Mucosa of descending colon (tissue), 3 donors: Measurements from ENCODE around the gene SNRPD3. TPM values are rescaled to one million over a fixed set of nuclear protein-coding genes. Genes with fewer than 3 reads are reported as not detected.
A peak's percentile ranks its signal among the peaks of the same experiment; 100 is the strongest.

Source experiments
- ATAC-seq: fragments of 200-7000 bp; cut with Tn5 transposase; one replicate; pipeline ENCODE4 v1.9.1; 2020; ENCODE audit warnings: mild to moderate bottlenecking, moderate library complexity
- DNase-seq, 3 donors: peaks; one replicate each; pipeline ENCODE4 v3.0.0-alpha.2; 2020
- H3K36me3 ChIP-seq: fragments of 200-600 bp; one replicate; pipeline ENCODE4 v1.8.0; 2021; ENCODE audit warnings: low read depth, mild to moderate bottlenecking
- H3K4me1 ChIP-seq: fragments of 200-600 bp; one replicate; pipeline ENCODE4 v1.8.0; 2021; ENCODE audit warnings: low read depth, mild to moderate bottlenecking
- H3K4me3 ChIP-seq: fragments of 200-600 bp; one replicate; pipeline ENCODE4 v1.8.0; 2021; ENCODE audit warnings: mild to moderate bottlenecking
- H3K9me3 ChIP-seq: fragments of 200-600 bp; one replicate; pipeline ENCODE4 v1.8.0; 2021; ENCODE audit warnings: mild to moderate bottlenecking
- intact Hi-C, 2 donors: fragments of 100-400 bp; cut with DNase I in 1 of 2; cut with micrococcal nuclease in 1 of 2; formaldehyde crosslinking; loops; one replicate each; pipeline versions ENCODE4 v1.11.0 to v1.11.1; 2022; cut with DNase I, micrococcal nuclease
- total RNA-seq, 3 donors: library from RNA; stranded (reverse); fragmentation: NEBNext Ultra II Directional in 2 of 3; extraction: Animal tissue kit (Norgen Biotek cat#: 25700) in 2 of 3; gene quantifications; one replicate each; pipeline versions ENCODE4 v1.2.1 to v1.2.4, GENCODE V29; 2021 to 2023
- TF ChIP-seq, protein P1 (sequence below): fragments of 200-600 bp; IDR thresholded peaks from one replicate; pipeline ENCODE4 v1.8.0; 2022; ENCODE audit warnings: antibody characterized with exemption, mild to moderate bottlenecking
- donor health status: DM: no; HTN: no; CAD: no; lungs with moderate emphysema.
- donor health status: DM: no; HTN: no; CAD: no.
- donor health status: DM: no; HTN: yes; CAD: no.

The SNRPD3 gene
- total RNA-seq, 3 donors from 2014 or later, result 56.6 to 77.6 (median 77.2) TPM

DNA sequence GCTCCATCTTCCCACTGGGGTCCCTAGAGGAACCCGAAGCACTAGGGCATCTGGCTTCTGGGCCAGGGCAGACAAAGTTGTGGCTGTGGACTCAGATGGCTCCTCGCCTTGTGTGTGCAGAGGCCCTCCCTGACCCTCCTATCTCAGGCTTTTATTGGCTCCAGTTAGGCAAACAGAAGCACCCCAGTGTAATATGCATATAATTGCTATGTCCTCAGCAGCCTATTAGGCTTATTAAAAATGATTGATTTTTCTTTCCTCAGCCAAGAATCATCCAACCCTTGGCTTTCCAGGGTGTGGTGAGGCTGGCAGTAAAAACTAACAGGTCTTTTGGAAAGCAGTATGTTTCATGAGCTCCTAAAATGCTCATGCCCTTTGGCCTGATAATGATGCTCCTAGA is 38.4 kb upstream of the SNRPD3 start:
- DNase-seq, result no peak
- Histone ChIP-seq H3K9me3 (no peaks in the 10 kb centered on the region), H3K4me1 (peaks cover 9% of the 10 kb centered on the region), H3K36me3 (no peaks in the 10 kb centered on the region), H3K4me3 (no peak overlapping the region)
- no peak for ATAC-seq
- TF ChIP-seq, protein P1, sequence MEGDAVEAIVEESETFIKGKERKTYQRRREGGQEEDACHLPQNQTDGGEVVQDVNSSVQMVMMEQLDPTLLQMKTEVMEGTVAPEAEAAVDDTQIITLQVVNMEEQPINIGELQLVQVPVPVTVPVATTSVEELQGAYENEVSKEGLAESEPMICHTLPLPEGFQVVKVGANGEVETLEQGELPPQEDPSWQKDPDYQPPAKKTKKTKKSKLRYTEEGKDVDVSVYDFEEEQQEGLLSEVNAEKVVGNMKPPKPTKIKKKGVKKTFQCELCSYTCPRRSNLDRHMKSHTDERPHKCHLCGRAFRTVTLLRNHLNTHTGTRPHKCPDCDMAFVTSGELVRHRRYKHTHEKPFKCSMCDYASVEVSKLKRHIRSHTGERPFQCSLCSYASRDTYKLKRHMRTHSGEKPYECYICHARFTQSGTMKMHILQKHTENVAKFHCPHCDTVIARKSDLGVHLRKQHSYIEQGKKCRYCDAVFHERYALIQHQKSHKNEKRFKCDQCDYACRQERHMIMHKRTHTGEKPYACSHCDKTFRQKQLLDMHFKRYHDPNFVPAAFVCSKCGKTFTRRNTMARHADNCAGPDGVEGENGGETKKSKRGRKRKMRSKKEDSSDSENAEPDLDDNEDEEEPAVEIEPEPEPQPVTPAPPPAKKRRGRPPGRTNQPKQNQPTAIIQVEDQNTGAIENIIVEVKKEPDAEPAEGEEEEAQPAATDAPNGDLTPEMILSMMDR, result no peak
- intact Hi-C loops, result loop anchor here in 1 of 2 donors (10.0 kb wide), 1 partner anchor 93 kb away; the partner anchor contains the start of gene ADORA2A

DNA sequence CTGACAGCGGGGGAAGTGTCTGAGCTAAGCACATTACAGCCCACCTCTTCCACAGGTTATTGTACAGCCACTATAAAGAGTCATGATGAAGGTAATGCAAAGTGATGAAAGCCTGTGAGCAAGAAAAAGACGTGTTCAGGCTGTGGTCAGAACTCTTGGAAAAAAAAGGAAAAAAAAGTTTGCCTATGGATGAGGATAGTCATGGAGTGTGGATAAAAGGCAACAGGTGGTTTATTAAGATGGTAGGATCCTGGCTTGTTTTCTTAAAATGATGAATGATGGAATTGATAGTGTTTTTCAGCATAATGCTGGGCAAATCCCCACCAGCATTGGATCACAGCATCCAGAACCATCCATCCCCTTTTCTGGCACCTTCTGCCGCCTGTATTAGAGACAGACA is 37.6 kb upstream of the SNRPD3 start:
- H3K4me1 ChIP-seq, result peaks cover 9% of the 10 kb centered on the region
- H3K9me3 ChIP-seq, result no peaks in the 10 kb centered on the region
- H3K36me3 ChIP-seq, result no peaks in the 10 kb centered on the region
- TF ChIP-seq, protein P1, result no peak
- intact Hi-C loops, result loop anchor here in 1 of 2 donors (10.0 kb wide), 1 partner anchor 93 kb away; the partner anchor contains the start of gene ADORA2A
- no peak overlapping the region for H3K4me3 ChIP-seq
- no peak for ATAC-seq
- no peak for DNase-seq

DNA sequence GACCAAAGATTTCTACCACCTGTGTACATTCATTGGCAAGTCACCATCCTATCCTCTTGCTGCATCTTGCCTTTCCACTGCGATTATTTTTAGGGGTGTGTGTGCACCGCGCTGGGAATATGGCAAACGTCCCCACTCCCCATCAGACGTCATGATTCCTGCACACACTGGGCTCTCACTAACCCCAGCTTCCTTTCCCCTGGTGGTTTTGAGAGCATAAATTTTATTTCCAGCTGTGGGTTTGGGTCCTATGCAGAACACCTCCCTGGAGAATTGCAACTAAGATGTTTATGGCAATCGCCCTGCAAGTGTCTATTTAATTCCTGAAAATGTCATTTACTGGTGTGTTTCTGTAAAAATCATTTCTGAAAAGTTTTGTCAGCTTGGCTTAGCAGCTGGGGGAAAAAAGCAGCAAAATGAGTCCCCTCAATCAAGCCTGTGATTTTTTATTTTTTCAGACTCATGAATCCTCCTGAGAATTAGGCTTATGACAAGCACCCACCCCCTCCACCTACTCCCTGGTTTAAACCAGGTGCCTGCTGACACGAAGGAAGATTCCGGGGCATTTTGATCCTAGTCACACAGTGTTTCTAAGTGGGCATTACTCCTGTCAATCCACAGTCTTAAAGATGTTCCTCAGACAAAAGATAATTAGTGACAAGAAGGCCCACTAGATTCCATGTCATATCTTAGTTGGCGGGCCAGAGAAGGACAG is 36.9 kb upstream of the SNRPD3 start:
- DNase-seq (no peak), ATAC-seq (no peak)
- TF ChIP-seq, protein P1, result no peak
- H3K4me1 ChIP-seq, result peaks cover 9% of the 10 kb centered on the region
- H3K36me3 ChIP-seq, result no peaks in the 10 kb centered on the region
- H3K9me3 ChIP-seq, result no peaks in the 10 kb centered on the region
- intact Hi-C loops, result loop anchor here in 1 of 2 donors (10.0 kb wide), 1 partner anchor 94 kb away; the partner anchor contains the start of gene ADORA2A
- no peak overlapping the region for H3K4me3 ChIP-seq

DNA sequence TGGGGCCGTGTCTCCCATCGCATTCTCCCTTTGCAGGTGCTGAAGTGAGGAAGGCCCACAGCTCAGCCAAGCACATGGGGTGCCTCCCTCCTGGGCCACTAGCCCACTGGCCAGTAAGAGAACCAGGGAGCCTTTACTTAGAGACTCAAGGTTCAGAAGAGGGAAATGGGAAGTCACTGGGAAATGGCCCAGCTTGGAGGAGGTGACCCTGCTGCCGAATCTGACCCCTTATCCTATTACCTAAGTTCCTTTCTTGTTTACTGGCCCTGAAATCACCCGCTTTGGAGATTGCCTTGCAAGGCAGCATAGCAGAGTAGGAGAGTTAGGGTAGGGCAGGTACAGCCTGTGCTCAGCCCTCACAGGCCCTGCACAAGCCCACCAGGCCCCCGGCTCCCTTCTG is 36.3 kb upstream of the SNRPD3 start:
- intact Hi-C loops, result loop anchor here in 1 of 2 donors (10.0 kb wide), 1 partner anchor 95 kb away; the partner anchor contains the start of gene ADORA2A
- DNase-seq, result peak in 1 of 3 donors; percentile 17
- no peak overlapping the region for H3K4me3 ChIP-seq
- H3K9me3 ChIP-seq, result no peaks in the 10 kb centered on the region
- H3K36me3 ChIP-seq, result no peaks in the 10 kb centered on the region
- TF ChIP-seq, protein P1, result no peak
- ATAC-seq, result no peak
- peaks cover 6% of the 10 kb centered on the region for H3K4me1 ChIP-seq

DNA sequence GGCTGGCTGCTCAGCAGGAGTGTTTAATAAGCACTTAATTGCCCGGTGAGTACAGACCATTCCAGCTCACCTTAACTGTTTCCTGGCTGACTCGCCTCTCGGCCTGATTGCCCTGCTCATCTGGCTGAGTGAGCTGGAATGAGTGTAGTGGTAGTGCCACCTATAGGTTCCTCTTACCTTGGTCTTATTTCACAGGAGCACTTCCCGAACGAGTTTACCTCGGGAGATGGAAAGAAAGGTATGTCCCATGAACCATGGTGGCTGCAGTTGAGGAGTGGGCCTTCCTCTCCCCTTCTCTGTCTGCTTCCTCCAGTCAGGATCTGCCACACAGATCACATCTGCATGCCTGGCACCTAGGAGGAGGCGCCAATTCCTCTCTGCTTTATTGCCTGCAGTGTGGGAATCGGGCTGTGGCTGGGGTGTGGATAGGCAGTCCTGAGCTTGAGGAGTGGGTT is 34.0 kb upstream of the SNRPD3 start:
- TF ChIP-seq, protein P1, result no peak
- intact Hi-C loops, result loop anchor here in 1 of 2 donors (10.0 kb wide), 2 partner anchors 97 to 197 kb away; partner anchors contain the start of gene ADORA2A
- ATAC-seq, result peak; percentile 87
- Histone ChIP-seq H3K9me3 (no peaks in the 10 kb centered on the region), H3K36me3 (no peaks in the 10 kb centered on the region), H3K4me1 (peaks cover 3% of the 10 kb centered on the region), H3K4me3 (no peak overlapping the region)
- peak in 2 of 3 donors; percentile 49 to 61 for DNase-seq
